Kasumi-1 (cell line): ENCODE measurements around the gene SAMD5.

Experiments used
- DNase-seq, 2 experiments: peaks; one replicate each; lab custom pipeline; 2025; lab: John Stamatoyannopoulos, UW

SAMD5 gene

GRCh38 chr6:147508042-147508865 lies at the start of gene SAMD5:
Gene SAMD5 (plus strand): TSS chr6:147508690. CDS start chr6:147508929, 239 bp downstream.
- peak; percentile 48 to 51 for DNase-seq

GRCh38 chr6:147459780-147460179 lies 48.7 kb upstream of the SAMD5 start:
- no peak for DNase-seq

- no peak for DNase-seq
These were observed 44.8 kb upstream of the SAMD5 start for GRCh38 chr6:147463651-147464050.

GRCh38 chr6:147467428-147467827 lies 41.1 kb upstream of the SAMD5 start:
- peak in 1 of 2 experiments; percentile 11 for DNase-seq

GRCh38 chr6:147467886-147468285 lies 40.6 kb upstream of the SAMD5 start:
- peak in 1 of 2 experiments; percentile 15 for DNase-seq

- DNase-seq, result no peak
These were observed 39.9 kb upstream of the SAMD5 start for GRCh38 chr6:147468634-147469033.

GRCh38 chr6:147479857-147480256 lies 28.6 kb upstream of the SAMD5 start:
- DNase-seq, result no peak

GRCh38 chr6:147486683-147487082 lies 21.8 kb upstream of the SAMD5 start:
- DNase-seq, result no peak

- no peak for DNase-seq
These were observed 11.0 kb upstream of the SAMD5 start for GRCh38 chr6:147497472-147497871.

- no peak for DNase-seq
These were observed 4.9 kb upstream of the SAMD5 start for GRCh38 chr6:147503587-147503986.

- DNase-seq, result no peak
These were observed 3.6 kb upstream of the SAMD5 start for GRCh38 chr6:147504848-147505247.

GRCh38 chr6:147506704-147507114 lies 1.8 kb upstream of the SAMD5 start:
- peak; percentile 49 to 61 for DNase-seq

- DNase-seq, result peak; percentile 5 to 31
These were observed 1.1 kb upstream of the SAMD5 start for GRCh38 chr6:147507162-147508041.

GRCh38 chr6:147508866-147509608 lies 547 bp downstream of the SAMD5 start:
- DNase-seq, result no peak

GRCh38 chr6:147509891-147510290 lies 1.4 kb downstream of the SAMD5 start:
- no peak for DNase-seq

GRCh38 chr6:147510929-147511590 lies 2.6 kb downstream of the SAMD5 start:
- no peak for DNase-seq

GRCh38 chr6:147514831-147515230 lies 6.3 kb downstream of the SAMD5 start:
- no peak for DNase-seq

GRCh38 chr6:147515327-147515726 lies 6.8 kb downstream of the SAMD5 start:
- no peak for DNase-seq

- DNase-seq, result no peak
These were observed 14.1 kb downstream of the SAMD5 start for GRCh38 chr6:147522597-147522996.

GRCh38 chr6:147525519-147526209 lies 17.2 kb downstream of the SAMD5 start:
- no peak for DNase-seq

GRCh38 chr6:147527197-147527596 lies 18.7 kb downstream of the SAMD5 start:
- DNase-seq, result no peak
